ENCODE results near the gene RIT1.

Gene RIT1

DNA sequence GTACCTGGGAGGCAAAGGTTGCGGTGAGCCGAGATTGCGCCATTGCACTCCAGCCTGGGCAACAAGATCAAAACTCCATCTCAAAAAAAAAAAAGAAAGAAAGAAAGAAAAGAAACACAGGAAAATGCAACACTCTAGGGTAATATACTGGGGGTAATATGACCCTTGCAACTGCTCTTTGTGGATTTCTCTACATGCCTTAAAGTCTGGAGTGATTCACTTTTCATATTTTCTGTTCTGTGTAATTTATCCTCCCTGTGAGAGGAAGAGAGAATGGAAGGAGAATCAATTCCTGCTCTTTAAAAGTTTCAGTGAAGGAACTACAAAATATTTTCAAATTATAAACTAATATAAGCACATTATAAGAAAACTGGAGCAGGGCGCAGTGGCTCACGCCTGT is 22.7 kb downstream of the RIT1 start:
- DNase-seq, result no peak

DNA sequence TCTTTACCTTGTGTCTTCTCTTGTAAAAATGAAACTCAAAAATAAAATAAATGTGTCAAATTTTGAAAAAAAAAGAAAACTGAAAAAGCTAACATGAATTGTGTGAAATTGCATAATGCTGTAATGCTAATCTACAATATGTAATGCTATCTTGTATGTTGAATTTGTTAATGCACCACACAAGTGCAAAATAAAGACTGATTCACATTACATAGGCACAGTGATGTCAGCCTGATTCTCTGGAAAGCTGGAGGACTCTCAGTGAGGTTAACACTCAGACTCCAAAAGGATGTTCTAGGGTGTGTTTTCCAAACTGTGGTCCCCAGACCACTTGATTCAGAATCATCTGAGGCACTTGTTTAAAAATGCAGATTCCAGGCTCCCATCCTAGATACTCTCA is 26.2 kb downstream of the RIT1 start:
- DNase-seq, result no peak

DNA sequence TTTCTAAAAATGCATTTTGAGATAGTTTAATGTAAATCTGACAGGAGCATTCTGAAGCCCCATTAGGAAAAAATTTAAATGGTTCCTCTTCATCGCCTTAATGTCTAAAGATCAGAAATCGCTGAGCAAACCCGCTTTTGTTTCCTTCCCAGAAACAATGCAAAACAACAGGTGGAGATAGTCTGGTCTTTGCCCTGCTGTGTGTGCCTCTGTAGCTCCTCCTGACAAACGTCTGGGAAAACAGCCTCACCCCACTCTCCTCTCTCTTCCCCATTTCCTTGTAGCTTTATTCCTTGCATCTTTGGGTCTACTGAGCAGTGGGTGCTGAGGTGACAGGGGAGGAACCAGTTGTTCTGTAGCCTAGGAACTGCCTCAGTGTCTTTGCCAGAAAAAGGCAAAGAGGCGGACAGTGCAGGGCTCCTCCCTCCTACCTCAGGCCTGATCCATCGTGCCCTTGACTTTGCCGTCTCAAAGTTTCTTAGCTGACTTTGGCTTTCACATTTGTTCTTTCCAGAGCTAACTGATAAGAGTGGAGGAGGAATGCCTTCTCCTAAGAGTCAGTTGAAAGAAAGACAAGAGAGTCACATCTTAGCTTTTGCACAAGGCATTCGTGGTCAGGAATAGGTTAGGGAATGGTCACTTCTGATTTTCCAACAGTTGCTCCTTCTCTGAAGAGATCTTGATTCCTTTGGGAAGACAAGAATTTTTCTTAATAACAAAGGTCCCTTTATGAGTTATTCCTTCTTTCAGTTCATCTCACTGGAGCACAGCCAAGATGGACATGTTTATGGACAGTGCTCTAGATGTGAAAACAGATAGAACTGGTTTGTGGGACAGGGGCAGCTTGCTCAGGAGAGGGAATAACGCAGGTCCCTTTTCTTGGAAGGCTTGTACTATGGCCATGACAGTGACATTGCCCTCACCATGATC is 26.9 kb downstream of the RIT1 start:
- no peak for DNase-seq

DNA sequence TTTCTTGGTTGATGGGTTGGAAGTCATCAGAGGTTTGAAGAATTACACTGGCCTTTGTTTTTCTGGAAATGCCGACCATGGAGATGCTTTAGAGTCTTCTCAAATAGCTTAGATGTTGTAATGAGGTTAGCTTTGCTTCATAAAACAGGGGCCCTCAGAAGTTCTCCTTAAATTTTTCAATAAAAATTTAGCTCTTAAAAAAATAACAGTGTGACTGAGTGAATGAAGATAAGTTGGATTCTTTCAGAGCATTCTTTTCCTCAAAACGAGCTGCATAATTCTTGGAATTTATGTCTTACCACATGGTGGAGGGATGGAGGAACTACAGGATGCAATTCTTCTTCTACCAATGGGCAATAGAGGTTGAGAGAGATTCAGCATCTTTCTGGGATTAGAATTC is 28.4 kb downstream of the RIT1 start:
- no peak for DNase-seq

DNA sequence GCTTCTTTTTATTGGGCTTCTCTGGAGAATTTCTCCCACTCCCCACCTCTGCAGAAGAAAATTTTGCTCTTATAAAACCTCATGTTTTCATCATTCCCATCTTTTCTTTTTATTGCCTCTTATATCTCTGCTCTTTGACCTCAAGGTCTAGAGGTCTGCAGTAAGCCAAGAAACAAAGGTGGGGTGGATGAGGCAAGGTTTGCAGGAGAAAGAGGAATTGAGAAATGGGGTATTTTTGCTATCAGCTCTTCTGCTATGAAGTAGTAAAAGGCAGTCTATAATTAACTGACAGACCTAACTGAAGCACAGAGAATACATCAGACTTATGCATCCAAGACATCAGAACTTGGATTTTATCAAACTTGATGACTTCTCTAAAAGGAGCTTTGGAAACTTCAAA is 28.9 kb downstream of the RIT1 start:
- DNase-seq, result no peak

DNA sequence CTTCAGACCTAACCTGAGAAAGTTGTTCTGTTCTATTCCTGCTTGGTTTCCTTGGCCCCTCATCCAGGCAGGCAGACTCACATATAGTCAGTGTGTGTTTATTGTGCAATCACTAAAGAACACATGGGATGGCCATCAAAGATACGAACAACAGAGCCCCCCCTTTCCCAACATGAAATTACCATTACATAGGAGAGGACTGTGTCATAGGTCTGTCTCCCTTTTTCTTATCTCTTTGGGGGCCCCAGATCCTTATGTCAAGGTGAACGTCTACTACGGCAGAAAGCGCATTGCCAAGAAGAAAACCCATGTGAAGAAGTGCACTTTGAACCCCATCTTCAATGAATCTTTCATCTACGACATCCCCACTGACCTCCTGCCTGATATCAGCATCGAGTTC is 30.2 kb downstream of the RIT1 start:
- no peak for DNase-seq

DNA sequence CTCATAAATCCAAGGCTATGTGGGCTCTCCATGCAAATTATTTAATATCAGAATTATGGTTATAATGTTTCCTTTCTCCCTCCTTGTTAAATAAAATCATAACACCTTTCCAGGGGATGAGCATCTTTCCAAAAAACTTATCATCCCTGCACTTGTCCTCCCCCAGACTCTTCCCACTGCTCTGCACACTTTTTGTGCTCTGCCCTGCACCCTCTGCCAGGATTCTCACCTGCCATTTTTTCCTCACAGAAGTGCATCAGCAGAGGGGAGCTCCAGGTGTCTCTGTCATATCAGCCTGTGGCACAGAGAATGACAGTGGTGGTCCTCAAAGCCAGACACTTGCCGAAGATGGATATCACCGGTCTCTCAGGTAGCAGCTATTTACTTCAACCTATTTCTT is 30.9 kb downstream of the RIT1 start:
- DNase-seq, result no peak

DNA sequence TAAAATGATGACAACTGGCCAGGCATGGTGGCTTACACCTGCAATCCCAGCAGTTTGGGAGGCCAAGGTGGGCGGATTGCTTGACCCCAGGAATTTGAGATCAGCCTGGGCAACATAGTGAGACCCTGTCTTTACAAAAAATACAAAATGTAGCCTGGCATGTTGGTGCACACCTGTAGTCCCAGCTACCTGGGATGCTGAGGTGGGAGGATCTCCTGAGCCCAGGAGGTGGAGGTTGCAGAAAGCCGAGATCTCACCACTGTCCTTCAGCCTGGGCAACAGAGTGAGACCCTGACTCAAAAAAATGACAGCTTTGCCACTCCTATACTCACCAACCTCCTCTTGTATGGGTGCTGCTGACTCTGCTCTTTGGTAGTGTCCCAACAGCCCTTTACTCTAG is 33.2 kb downstream of the RIT1 start:
- no peak for DNase-seq

DNA sequence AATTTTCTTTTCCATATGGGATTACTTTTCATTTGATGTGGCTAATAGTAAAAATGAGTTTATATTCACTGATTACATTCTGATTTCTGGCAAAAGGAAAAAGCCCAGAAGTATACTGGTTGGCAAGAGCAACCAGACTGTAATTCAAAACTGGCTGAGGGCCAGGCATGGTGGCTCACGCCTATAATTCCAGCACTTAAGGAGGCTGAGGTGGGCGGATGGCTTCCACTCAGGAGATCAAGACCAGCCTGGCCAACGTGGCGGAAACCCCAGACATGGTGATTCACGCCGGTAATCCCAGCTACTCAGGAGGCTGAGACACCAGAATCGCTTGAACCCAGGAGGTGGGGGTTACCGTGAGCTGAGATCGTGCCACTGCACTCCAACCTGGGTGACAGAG is 37.3 kb downstream of the RIT1 start:
- no peak for DNase-seq

DNA sequence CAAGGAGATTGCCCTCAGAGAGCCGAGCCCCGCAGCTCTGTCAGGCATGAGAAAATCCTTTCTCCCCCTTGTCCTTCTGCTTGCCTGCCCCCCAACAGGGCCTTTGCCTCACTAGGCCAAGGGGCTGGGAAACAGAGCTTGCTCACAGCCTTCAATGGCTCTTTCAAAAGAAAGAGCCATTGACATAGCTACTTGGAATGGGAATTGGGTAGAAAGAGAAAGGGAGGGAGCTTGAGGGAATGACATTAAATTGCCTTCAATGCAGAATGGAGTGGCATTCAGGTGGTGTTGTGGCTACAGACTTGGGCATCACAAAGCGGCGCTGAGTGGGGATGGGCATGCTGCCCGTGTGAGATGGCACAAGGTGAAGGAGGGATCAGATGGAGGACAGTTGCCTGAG is 38.6 kb downstream of the RIT1 start:
- no peak for DNase-seq

DNA sequence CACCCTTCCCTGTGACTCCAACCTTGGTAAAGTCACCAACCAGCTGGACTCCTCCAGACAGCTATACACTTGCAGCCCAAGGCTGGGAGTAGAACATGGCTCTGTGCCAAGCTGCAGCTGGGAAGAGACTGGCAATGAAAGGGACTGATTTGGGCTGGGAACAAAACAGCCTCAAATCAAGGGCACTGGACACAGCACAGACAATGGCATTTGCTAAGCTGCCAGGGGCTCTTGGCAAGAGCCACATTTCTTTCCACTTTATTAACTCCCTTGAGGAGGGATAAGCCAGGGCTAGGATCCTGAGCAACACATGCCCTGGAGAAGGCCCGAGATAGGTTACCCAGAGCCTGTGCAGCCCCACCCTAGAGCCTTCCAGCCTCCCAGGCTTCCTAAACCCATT is 39.8 kb downstream of the RIT1 start:
- DNase-seq, result no peak

DNA sequence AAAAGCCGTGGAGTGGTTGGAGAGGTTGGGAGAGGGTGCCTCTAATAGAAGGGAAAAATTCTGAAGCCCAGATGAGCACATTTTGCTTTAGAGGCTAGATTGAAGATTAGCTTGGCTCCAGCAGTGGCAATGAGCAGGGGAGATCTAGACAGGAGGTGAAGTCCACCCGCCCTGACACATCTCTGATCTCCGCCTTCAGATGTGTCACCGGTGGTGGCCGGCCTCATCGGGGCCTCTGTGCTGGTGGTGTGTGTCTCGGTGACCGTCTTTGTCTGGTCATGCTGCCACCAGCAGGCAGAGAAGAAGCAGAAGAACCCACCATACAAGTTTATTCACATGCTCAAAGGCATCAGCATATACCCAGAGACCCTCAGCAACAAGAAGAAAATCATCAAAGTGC is 43.4 kb downstream of the RIT1 start:
- DNase-seq, result no peak

DNA sequence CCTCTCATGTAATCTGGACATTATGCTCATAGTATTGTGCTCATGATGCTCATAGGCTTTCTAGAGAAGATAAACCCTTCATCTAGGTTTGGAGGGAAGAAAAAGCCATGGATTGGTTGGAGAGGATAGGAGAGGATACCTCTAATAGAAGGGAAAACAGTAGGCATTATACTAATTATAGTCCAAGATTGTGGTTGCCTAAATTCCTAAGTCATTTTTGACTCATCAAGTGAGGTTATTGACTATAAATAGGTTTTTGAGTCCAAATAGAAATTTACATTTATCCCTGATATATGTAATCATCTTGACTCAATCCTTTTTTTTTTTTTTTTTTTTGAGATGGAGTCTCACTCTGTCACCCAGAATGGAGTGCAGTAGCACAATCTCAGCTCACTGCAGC is 46.8 kb downstream of the RIT1 start:
- DNase-seq, result no peak

DNA sequence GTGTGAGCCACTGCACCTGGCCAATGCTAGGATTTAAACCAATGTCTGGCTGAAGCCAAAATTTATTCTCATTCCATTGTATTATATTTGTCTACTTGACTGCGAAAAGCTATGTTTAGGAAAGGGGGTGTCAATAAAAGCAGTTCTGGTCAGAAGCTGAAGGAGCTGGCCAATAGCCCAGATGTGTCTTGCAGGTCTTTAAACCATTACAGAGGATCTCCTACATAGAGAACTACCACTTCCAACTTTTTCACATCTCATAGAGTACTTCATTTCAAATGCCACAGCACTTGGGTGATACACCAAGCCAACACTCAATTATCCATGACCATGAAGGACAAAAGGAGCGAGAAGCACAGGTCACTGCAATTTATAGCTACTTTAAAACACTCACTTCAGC is 49.3 kb downstream of the RIT1 start:
- no peak for DNase-seq

DNA sequence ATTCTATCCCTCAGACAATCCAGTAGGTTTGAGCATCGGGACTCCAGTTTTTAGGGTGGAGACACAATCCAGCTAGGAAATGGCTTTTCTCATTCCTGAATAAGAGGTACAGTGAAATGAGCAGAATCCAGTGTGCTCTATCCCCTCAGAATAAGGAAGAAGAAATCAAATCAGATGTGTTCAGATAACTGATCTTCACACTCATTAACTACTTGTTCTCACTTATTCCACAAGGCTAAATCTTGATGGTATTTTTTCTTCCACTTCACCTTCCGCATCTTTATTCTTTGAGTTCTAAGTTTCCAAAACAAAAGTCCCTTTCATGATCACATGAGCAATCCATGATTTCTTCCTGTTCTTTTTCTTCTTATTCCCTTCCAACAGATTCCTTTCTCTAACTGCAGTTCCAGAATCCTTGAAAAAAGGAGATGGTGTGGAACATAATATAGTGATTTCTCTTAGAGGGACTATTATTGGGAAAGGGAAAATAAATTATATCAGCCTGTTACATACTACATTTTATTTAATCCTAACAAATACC is 50.1 kb downstream of the RIT1 start:
- DNase-seq, result no peak

DNA sequence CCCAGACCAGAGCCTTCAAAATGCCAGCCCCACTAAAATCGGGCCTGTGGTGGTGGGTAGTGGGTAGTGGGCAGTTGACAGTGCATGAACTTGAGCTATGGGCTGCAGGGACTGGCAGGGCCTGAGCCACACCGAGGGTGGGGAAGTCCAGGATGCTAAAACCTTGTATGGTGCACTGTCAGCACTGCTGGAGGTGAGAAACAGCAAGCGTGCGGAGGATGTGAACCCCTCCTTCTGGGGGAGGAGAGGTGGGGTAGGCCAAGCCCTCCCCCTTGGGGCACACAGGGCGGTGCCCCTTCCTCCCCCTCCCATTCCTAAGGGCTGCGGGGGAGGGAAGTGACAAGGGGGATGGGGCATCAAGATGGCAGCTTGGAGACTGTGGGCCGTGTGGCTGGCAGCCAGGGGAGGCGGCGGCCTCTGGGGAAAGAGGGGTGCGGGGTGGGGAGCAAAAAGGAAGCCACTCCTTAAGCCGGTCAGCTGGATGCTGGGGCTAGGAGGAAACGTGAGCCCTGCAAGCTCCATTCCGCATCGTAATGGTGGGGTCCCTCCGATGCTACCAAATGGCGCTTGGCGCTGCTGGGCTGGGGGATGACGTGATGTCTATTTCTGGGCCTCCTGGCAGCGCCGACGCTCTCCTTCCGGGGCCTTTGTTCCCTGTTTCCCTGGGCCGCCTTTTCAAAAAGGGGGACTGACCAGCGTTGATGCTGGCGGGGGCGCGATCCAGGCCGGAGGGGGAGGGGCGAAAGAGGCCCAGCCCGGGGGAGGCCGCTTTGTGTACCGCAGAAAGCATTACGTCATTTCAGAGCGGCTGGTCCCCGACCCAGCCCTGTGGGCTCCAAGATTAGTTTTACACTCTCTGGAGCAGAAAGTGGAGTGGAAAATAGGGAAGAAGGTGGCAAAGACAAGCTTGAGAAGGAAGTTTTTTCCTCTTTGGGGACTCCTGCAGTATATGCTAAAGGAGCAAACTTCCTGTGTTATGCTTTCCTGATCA is 51.0 kb downstream of the RIT1 start:
- peak; percentile 50 for DNase-seq

DNA sequence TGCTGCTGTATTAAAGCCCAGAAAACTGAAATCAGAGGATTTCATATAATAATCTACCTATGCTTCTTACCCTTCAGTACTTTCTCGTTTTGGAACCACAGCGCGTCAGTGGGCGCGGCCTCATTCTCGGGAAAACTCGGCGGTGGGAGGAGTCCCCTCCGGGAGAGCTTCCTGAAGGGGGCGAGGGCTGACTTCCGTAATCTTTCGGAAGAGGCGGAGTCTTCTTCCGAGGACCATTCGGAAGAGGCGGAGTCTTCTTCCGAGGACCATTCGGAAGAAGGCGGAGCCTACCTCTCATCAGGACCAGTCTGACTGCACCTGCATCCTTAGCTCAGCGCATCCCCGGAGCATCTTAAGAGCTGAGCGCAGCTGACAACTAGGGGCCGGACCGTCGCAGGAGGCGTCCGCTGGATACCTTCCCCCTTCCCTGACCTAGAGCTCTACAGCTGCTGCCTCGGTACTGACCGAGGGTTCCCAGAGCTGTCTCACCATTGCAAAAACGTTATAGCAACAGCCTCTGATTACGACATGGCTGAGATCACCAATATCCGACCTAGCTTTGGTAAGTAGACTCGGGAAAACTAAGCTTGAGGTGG is 51.8 kb downstream of the RIT1 start, which contains the start of gene SYT11:
SYT11 (plus strand) TSS at position 334 of the 596 bp plus-strand sequence; CDS start at position 529, 195 bp downstream.
- peak; percentile 86 for DNase-seq

DNA sequence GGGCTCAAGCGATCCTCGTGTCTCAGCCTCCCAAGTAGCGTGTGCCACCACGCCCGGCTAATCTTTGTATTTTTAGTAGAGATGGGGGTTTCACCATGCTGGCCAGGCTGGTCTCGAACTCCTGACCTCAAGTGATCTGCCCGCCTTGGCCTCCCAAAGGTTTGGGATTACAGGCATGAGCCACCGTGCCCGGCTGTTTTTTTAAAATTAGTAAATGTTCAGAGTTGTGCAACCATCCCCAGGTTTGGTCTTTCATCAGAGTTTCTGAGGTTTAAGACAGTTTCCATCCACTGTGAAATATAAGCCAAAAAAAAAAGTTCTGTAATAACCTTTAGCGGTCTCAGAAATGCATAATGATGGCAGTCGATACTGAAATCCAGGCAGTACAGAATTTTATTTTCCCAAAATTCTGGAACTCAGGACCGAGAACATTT is 52.3 kb downstream of the RIT1 start:
- DNase-seq, result no peak

DNA sequence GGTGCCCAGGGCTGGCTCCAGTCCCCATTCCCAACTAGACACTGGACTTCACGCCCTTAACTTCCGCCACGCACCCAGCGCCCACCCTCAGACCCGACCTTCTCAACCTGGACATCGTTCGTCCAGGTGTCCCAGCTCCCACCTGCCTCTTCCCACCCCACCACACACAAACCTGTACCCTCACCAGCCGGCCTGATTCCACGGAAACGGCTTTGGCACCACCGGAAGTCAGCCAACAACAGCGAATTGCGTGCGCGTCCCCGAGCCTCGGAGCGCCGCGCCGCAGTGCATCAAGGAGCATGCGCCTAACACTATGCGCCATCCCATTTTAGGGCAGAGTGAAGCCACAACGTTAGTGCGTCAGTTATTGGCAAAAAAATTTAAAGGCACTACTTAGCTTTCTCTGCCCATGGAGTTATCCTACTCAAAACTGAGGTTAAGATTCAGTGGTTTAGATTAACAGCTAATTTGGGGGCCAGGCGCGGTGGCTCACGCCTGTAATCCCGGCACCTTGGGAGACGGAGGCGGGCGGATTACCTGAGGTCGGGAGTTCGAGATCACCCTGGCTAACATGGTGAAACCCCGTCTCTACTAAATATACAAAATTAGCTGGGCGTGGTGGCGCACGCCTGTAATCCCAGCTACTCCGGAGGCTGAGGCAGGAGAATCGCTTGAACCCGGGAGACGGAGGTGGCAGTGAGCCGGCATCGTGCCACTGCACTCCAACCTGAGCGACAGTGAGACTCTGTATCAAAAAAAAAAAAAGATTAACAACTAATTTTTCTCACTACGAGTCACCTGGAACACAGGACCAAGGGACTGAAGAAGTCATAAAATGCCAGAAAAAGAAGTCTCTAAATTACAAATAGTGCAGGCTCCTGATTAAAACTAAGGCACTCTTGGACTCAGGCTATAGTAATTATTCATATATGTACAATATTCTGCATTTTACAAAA is 53.9 kb downstream of the RIT1 start, which contains the start of gene GON4L:
GON4L (minus strand) TSS at position 240 of the 956 bp plus-strand sequence. CDS start 3,434 bp downstream, outside the sequence.
- peak; percentile 87 for DNase-seq

DNA sequence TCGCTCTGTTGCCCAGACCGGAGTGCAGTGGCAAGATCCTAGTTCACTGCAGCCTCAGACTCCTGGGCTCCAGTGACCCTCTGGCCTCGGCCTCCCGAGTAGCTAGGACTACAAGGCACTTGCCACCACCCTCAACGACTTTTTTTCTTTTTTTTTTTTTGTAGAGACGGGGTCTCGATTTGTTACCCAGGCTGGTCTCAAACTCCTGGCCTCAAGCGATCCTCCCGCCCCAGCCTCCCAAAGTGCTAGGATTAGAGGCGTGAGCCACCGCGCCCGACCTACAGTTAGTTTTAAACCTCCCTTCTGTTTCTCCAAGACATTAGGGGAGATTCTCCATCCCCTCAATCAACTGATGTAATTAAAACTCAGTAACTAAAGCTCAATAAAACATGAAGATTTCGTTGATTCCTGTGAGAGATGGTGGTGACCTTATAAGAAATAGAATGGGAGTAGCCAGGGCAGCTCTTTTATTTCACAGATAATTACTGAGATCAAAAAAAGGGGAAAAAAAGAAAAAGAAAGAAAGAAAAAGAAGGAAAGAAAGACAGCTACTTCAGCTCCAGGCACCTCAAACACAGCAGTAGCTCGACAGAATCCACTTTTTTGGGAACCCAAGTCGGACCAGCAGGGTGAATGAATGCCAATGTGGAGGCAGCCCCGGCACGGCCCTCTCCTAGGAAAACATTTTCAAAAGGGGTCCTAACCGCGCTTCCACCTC is 54.7 kb downstream of the RIT1 start:
- DNase-seq, result no peak

DNA sequence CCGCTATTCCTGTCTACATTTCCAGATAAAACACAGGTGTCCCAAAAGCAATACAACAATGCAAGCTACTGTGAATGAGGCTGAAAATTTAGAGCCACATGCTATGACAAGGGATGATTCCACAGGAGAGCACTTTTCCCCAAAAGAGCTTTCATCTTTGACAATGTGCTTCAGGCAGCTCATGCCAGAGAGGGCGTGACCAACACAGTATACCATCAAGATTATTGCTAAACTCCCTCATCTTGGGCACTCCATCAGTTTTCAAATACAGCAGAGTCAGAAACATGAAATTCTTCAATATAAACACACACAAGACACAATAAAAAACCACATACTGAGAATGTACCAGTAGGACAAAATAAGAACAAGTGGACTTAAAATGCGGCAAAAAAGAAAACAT is 60.8 kb downstream of the RIT1 start:
- no peak for DNase-seq

Data from activated gamma-delta T cell treated with Interleukin-2 at 50 U/mL for 16 hours (primary cell).